OCI-LY1 (cell line): Measurements from ENCODE around the gene TAF3.

Experiments
- EZH2 ChIP-seq: fragments of 200-600 bp; sonication (generic), shearing (Covaris generic); IDR thresholded peaks from 2 replicates; pipeline ENCODE4 v1.8.0; 2017; ENCODE audit warnings: borderline replicate concordance, mixed run types, mild to moderate bottlenecking, antibody characterized with exemption, low read length, moderate library complexity, mixed read lengths
- TF ChIP-seq, protein P1 (sequence below): fragments of 200-600 bp; sonication (generic), shearing (Covaris generic); IDR thresholded peaks from 2 replicates; pipeline ENCODE4 v1.5.1; 2017; ENCODE audit warnings: mild to moderate bottlenecking, antibody characterized with exemption, low read length, moderate library complexity, mixed read lengths

DNA sequence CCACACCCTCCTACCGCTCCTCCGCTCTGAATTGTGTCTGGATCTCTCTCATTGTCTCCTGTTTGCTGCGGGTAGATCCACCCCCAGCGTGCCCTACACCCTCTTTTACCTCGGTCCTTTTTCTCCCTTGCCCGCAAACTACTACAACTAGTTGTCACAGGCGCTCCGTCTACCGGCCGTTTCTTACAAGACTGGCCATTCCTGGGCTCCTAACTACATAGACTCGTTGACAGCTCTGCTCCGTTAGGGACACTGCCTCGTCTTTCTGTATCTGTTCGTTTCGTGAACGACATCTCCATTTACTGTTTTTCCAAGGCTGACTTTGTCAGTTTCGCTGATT, 786 bp downstream of the TAF3 start:
- TF ChIP-seq, protein P1, sequence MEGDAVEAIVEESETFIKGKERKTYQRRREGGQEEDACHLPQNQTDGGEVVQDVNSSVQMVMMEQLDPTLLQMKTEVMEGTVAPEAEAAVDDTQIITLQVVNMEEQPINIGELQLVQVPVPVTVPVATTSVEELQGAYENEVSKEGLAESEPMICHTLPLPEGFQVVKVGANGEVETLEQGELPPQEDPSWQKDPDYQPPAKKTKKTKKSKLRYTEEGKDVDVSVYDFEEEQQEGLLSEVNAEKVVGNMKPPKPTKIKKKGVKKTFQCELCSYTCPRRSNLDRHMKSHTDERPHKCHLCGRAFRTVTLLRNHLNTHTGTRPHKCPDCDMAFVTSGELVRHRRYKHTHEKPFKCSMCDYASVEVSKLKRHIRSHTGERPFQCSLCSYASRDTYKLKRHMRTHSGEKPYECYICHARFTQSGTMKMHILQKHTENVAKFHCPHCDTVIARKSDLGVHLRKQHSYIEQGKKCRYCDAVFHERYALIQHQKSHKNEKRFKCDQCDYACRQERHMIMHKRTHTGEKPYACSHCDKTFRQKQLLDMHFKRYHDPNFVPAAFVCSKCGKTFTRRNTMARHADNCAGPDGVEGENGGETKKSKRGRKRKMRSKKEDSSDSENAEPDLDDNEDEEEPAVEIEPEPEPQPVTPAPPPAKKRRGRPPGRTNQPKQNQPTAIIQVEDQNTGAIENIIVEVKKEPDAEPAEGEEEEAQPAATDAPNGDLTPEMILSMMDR, result peak; percentile 25; the same call in 1 of the 2 replicates
- TF ChIP-seq EZH2, result no peak
